Endothelial cell of umbilical vein (primary cell): ENCODE results near the gene RFFL. TPM values are rescaled to one million over a fixed set of nuclear protein-coding genes. Genes with fewer than 3 reads are reported as not detected.
"Not testable (repeated sequence)": the region's sequence is repeated elsewhere in the genome, so short reads cannot be mapped to it uniquely, and the experiment has no call there.

Source experiments
- Bru-seq: library from RNA; stranded (reverse); fragments of 400-500 nt; gene quantifications from one replicate; lab custom pipeline; 2021; lab: Mats Ljungman, UMichigan
- BruChase-seq, 2 experiments: library from RNA; stranded (reverse); fragments of 400-500 nt; gene quantifications; one replicate each; lab custom pipeline; 2021; lab: Mats Ljungman, UMichigan
- BruUV-seq: library from RNA; stranded (reverse); fragments of 400-500 nt; replicated peaks from 2 replicates; lab custom pipeline; 2021; lab: Mats Ljungman, UMichigan
- CTCF ChIA-PET: fragments of 300-600, 350-600 bp; sonication (Branson Sonifier 250); formaldehyde crosslinking; loops from one replicate; lab custom pipeline; 2021; ENCODE audit warnings: antibody characterized with exemption, inconsistent platforms; lab: Charles Lee
- POLR2A ChIA-PET: fragments of 300-600, 350-600 bp; sonication (Branson Sonifier 250); formaldehyde crosslinking; loops from one replicate; lab custom pipeline; 2021; ENCODE audit warnings: antibody characterized with exemption, inconsistent platforms; lab: Charles Lee
- DNase-seq: peaks from one replicate; pipeline ENCODE4 v3.0.0-alpha.2; 2011; ENCODE audit warnings: low read depth, low spot score
- FAIRE-seq: peaks from 2 replicates; lab custom pipeline; 2011; peaks lifted over from hg19 to GRCh38; lab: Jason Lieb, UNC
- H2AFZ ChIP-seq: 2 replicates; pipeline ENCODE4 v1.6.0; 2012; ENCODE audit warnings: low read depth, low read length, control low read depth, inconsistent platforms
- H3K27ac ChIP-seq: 2 replicates; pipeline ENCODE4 v1.5.1; 2011; ENCODE audit warnings: low read depth, mild to moderate bottlenecking, control low read depth, low read length, moderate library complexity; ENCODE audit not compliant: insufficient read depth
- H3K27me3 ChIP-seq, 2 experiments: 2 replicates each; pipeline versions ENCODE4 v1.6.0 to v1.6.1; 2011; ENCODE audit warnings: low read length in 2 of 2, mixed read lengths in 1 of 2; ENCODE audit not compliant: control insufficient read depth in 2 of 2, insufficient read depth in 2 of 2
- H3K36me3 ChIP-seq, 2 experiments: 2 replicates in 1 of 2; 3 replicates in 1 of 2; pipeline ENCODE4 v1.5.1; 2011; ENCODE audit warnings: low read length in 2 of 2, mild to moderate bottlenecking in 1 of 2, moderate library complexity in 1 of 2; ENCODE audit not compliant: control insufficient read depth in 2 of 2, insufficient read depth in 2 of 2; ENCODE audit errors: extremely low read depth in 1 of 2
- H3K4me1 ChIP-seq: 3 replicates; pipeline ENCODE4 v1.5.1; 2011; ENCODE audit warnings: mild to moderate bottlenecking, low read length; ENCODE audit not compliant: control insufficient read depth, insufficient read depth; ENCODE audit errors: extremely low read depth
- H3K4me2 ChIP-seq: 2 replicates; pipeline ENCODE4 v1.6.1; 2011; ENCODE audit warnings: low read length, control low read depth, mixed read lengths; ENCODE audit not compliant: insufficient read depth
- H3K4me3 ChIP-seq, 3 experiments: fragments of 200-600 bp in 1 of 3; sonication (generic), shearing (Covaris generic) in 1 of 3; replicated peaks in 1 of 3; 2 replicates each; pipeline ENCODE4 v1.5.1; 2011 to 2016; ENCODE audit warnings: control low read depth in 3 of 3, low read length in 3 of 3, mild to moderate bottlenecking in 2 of 3, inconsistent platforms in 1 of 3, low read depth in 1 of 3, moderate library complexity in 1 of 3; ENCODE audit not compliant: insufficient read depth in 1 of 3
- H3K79me2 ChIP-seq: 2 replicates; pipeline ENCODE4 v1.6.0; 2012; ENCODE audit warnings: low read length, inconsistent platforms; ENCODE audit not compliant: control insufficient read depth, insufficient read depth
- H3K9ac ChIP-seq: replicated peaks from 2 replicates; pipeline ENCODE3; 2011; ENCODE audit warnings: low read length, control low read depth; ENCODE audit not compliant: insufficient read depth; ENCODE audit errors: extremely low read depth
- H3K9me1 ChIP-seq: replicated peaks from 3 replicates; pipeline ENCODE4 v1.6.0; 2011; ENCODE audit warnings: mild to moderate bottlenecking, low read length; ENCODE audit not compliant: control insufficient read depth, insufficient read depth; ENCODE audit errors: extremely low read depth
- H3K9me3 ChIP-seq: replicated peaks from 2 replicates; pipeline ENCODE4 v1.5.1; 2012; ENCODE audit warnings: low read length, inconsistent platforms; ENCODE audit not compliant: control insufficient read depth, insufficient read depth
- H4K20me1 ChIP-seq: replicated peaks from 2 replicates; pipeline ENCODE3; 2011; ENCODE audit warnings: mild to moderate bottlenecking, low read length; ENCODE audit not compliant: control insufficient read depth, insufficient read depth; ENCODE audit errors: extremely low read depth
- FOS ChIP-seq: IDR thresholded peaks from 2 replicates; pipeline ENCODE4 v1.6.1; 2011; ENCODE audit warnings: mild to moderate bottlenecking, low read length, moderate library complexity, borderline replicate concordance; ENCODE audit not compliant: insufficient read depth
- JUN ChIP-seq: IDR thresholded peaks from 2 replicates; pipeline ENCODE4 v1.6.1; 2011; ENCODE audit warnings: borderline replicate concordance, low read depth; ENCODE audit not compliant: insufficient read length, insufficient read depth
- POLR2A ChIP-seq: IDR thresholded peaks from 2 replicates; pipeline ENCODE4 v1.6.1; 2012; ENCODE audit warnings: low read depth, mild to moderate bottlenecking, control low read depth, low read length
- POLR2AphosphoS5 ChIP-seq: IDR thresholded peaks from 2 replicates; pipeline ENCODE4 v1.6.1; 2012; ENCODE audit warnings: low read depth, mild to moderate bottlenecking, control low read depth, low read length, moderate library complexity; ENCODE audit not compliant: insufficient read depth
- dilution Hi-C: fragments of 300-500 bp; cut with MboI; formaldehyde crosslinking; loops from one replicate; pipeline ENCODE4 v1.15.0; 2019; ENCODE audit warnings: low sequenced_read_pairs; ENCODE audit not compliant: extremely low pct_ligation_motif_present
- intact Hi-C: fragments of 100-400 bp; cut with micrococcal nuclease; formaldehyde crosslinking; loops from one replicate; pipeline ENCODE4 v1.10.0; 2022
- long read RNA-seq: library from polyadenylated mRNA; stranded (forward); transcript quantifications from one replicate; pipeline ENCODE4 v2.0.0, GENCODE V29; 2021
- polyA minus RNA-seq, 3 experiments: library from RNA; depleted of rRNA, polyadenylated mRNA; stranded (reverse); fragments of >200 nt; gene quantifications; 1 replicate in 1 of 3; 2 replicates in 2 of 3; pipeline ENCODE4 v1.2.3, GENCODE V29; 2011
- polyA plus RNA-seq, 4 experiments: library from polyadenylated mRNA; depleted of rRNA in 3 of 4; stranded (reverse) in 3 of 4; unstranded in 1 of 4; fragments of >200 nt; gene quantifications; 2 replicates each; pipeline versions ENCODE4 v1.2.1 to v1.2.3, GENCODE V29; 2011 to 2012; ENCODE audit warnings: missing spikeins in 1 of 4
- total RNA-seq: library from RNA; stranded (reverse); gene quantifications from 2 replicates; pipeline ENCODE4 v1.2.3, GENCODE V29; 2021
- TF ChIP-seq, protein P1 (sequence below): IDR thresholded peaks from 2 replicates; pipeline ENCODE4 v1.6.1; 2011; ENCODE audit not compliant: insufficient read depth, insufficient read length
- TF ChIP-seq, protein P2 (sequence below), 2 donors: IDR thresholded peaks; 1 replicate in 1 of 2; 2 replicates in 1 of 2; pipeline ENCODE4 v1.5.1; 2011; ENCODE audit warnings: low read length in 2 of 2, mild to moderate bottlenecking in 2 of 2, moderate library complexity in 2 of 2, control low read depth in 1 of 2, inconsistent platforms in 1 of 2, low read depth in 1 of 2; ENCODE audit not compliant: insufficient read depth in 1 of 2; ENCODE audit errors: extremely low read depth in 1 of 2

The RFFL gene
- 14.1 and 14.2 TPM in 2 replicates for total RNA-seq
- polyA plus RNA-seq, result 6.6 and 7.0 TPM in 2 replicates
- polyA plus RNA-seq (2011; cell fraction: cytosol; rRNA removed), result 8.7 TPM in 2 replicates
- polyA plus RNA-seq (2011; cell fraction: nucleus; rRNA removed), result 9.3 and 9.8 TPM in 2 replicates
- polyA plus RNA-seq (2012), result 11.3 and 12.1 TPM in 2 replicates
- polyA minus RNA-seq, result 38.1 and 39.6 TPM in 2 replicates
- polyA minus RNA-seq (2011; cell fraction: cytosol; rRNA and poly(A)+ RNA removed), result 25.9 TPM
- polyA minus RNA-seq (2011; cell fraction: nucleus; rRNA and poly(A)+ RNA removed), result 8.9 and 10.1 TPM in 2 replicates
- Bru-seq, nascent RNA, result percentile 67 among the genes with signal in this experiment
- BruChase-seq, experiment 1, labeled RNA remaining after a 6-hour chase, result percentile 86 among the genes with signal in this experiment
- BruChase-seq, experiment 2, labeled RNA remaining after a 2-hour chase, result percentile 87 among the genes with signal in this experiment
- long read RNA-seq, full-length matches to known transcripts, result 5 of 22 reads
- long read RNA-seq, partial matches to known transcripts, result 0 of 22 reads
- long read RNA-seq, other reads (novel, unspliced or antisense), result 17 of 22 reads

DNA sequence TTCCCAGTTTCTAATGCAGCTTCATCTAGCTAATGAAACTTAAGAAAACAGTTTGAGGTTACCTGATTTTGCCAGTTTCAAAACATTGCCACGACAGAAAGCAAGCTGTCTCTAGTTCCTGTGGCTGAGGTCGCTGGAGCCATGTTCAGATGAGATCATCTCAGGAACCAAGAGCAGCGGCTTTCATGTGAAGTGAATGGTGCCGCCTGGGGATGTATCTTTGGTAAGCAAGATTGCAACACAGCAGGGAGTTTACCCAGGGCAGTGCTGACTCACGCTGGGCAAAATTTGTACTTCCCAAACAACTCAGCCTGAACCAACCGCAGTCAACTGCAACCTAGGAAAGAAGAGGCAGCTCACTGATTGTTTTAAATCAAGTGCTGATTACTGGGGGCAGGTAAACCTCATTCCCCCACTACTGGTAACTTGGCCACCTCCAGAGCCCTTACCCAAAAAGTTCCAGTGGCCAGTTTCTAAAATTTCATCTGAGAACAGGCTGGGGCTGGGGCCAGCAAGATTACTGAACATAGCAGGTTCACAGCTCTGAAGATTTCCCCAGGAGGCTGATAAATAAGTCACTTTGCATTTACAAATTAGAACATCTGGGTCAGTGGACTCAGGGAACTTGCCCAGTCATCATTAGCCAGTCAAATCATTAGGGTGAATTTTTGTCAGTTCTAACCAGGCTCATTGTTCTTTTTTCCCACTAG is at the start of gene RFFL:
Gene RFFL (minus strand): TSS at position 194 of the 710 bp plus-strand sequence. CDS start 37,154 bp downstream, outside the sequence.
- Histone ChIP-seq H3K36me3 (no peaks in the 10 kb centered on the region), H4K20me1 (no peaks in the 10 kb centered on the region), H3K9ac (peak within 1 kb of the TSS; percentile 69), H3K79me2 (no peaks in the 10 kb centered on the region), H3K27me3 (no peaks in the 10 kb centered on the region), H3K9me1 (no peaks in the 10 kb centered on the region), H3K4me2 (peak within 1 kb of the TSS; percentile 79), H3K9me3 (no peaks in the 10 kb centered on the region), H3K4me1 (peaks cover 7% of the 10 kb centered on the region), H3K4me3 (no peak within 1 kb of the TSS), H2AFZ (peak within 1 kb of the TSS; percentile 63), H3K27ac (peak within 1 kb of the TSS; percentile 81)
- peak; percentile 95 for DNase-seq
- ChIA-PET CTCF (interaction anchor here (0.6 to 3.3 kb wide), 20 partner anchors 8 to 515 kb away, joined by 3 to 24 read pairs (median 5); partner anchors contain the start of gene RAD51D), POLR2A (interaction anchor here (0.7 to 1.8 kb wide), 3 partner anchors 35 to 61 kb away, joined by 4 to 6 read pairs (median 6); no protein-coding TSS in a partner anchor)
- dilution Hi-C loops, result no loop called here
- TSS peak; percentile 95 for BruUV-seq
- TF ChIP-seq FOS (peak; percentile 77), POLR2A (peak; percentile 28), POLR2AphosphoS5 (peak; percentile 53), JUN (peak; percentile 62)
- TF ChIP-seq, protein P1, sequence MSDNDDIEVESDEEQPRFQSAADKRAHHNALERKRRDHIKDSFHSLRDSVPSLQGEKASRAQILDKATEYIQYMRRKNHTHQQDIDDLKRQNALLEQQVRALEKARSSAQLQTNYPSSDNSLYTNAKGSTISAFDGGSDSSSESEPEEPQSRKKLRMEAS, result no peak
- TF ChIP-seq, protein P2, sequence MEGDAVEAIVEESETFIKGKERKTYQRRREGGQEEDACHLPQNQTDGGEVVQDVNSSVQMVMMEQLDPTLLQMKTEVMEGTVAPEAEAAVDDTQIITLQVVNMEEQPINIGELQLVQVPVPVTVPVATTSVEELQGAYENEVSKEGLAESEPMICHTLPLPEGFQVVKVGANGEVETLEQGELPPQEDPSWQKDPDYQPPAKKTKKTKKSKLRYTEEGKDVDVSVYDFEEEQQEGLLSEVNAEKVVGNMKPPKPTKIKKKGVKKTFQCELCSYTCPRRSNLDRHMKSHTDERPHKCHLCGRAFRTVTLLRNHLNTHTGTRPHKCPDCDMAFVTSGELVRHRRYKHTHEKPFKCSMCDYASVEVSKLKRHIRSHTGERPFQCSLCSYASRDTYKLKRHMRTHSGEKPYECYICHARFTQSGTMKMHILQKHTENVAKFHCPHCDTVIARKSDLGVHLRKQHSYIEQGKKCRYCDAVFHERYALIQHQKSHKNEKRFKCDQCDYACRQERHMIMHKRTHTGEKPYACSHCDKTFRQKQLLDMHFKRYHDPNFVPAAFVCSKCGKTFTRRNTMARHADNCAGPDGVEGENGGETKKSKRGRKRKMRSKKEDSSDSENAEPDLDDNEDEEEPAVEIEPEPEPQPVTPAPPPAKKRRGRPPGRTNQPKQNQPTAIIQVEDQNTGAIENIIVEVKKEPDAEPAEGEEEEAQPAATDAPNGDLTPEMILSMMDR (IDR thresholded peaks at IDR 0.05; ENCODE audit: extremely low read depth in 1 of 2, insufficient read depth in 1 of 2, low read depth in 1 of 2, low read length in 2 of 2), result peak in 1 of 2 donors; percentile 11
- intact Hi-C loops, result loop anchor here (1.0 to 2.0 kb wide), 4 partner anchors 26 to 65 kb away; partner anchors contain the start of gene RAD51D
- peak; percentile 95 for FAIRE-seq

GRCh38 chr17:35110791-35111190 is 47.3 kb upstream of the RFFL start:
- H3K9me3 ChIP-seq, H3K4me1 ChIP-seq, H2AFZ ChIP-seq, POLR2A ChIA-PET, FAIRE-seq, H3K9me1 ChIP-seq, DNase-seq, H3K27me3 ChIP-seq, H3K4me2 ChIP-seq, H3K4me3 ChIP-seq, intact Hi-C loops, H3K9ac ChIP-seq, H3K27ac ChIP-seq, H3K79me2 ChIP-seq, BruUV-seq, H4K20me1 ChIP-seq, H3K36me3 ChIP-seq: not testable (repeated sequence)
- dilution Hi-C loops, result loop anchor here (25.0 kb wide), 1 partner anchor 123 kb away; the partner anchor contains the start of gene LIG3
- CTCF ChIA-PET, result interaction anchor here (0.9 kb wide), 1 partner anchor 526 kb away, joined by 3 read pairs; no protein-coding TSS in a partner anchor
